B cell (primary cell): ENCODE results near the gene PLPP4.

Source experiments
- EZH2 ChIP-seq: IDR thresholded peaks from 2 replicates; pipeline ENCODE4 v1.6.1; 2012; ENCODE audit warnings: borderline replicate concordance, low read depth, mild to moderate bottlenecking, moderate library complexity, low read length; ENCODE audit not compliant: insufficient read depth, poor library complexity, severe bottlenecking
- TF ChIP-seq, protein P1 (sequence below): fragments of 200-600 bp; IDR thresholded peaks from one replicate; pipeline ENCODE4 v1.8.0; 2022; ENCODE audit warnings: antibody characterized with exemption, mild to moderate bottlenecking

DNA sequence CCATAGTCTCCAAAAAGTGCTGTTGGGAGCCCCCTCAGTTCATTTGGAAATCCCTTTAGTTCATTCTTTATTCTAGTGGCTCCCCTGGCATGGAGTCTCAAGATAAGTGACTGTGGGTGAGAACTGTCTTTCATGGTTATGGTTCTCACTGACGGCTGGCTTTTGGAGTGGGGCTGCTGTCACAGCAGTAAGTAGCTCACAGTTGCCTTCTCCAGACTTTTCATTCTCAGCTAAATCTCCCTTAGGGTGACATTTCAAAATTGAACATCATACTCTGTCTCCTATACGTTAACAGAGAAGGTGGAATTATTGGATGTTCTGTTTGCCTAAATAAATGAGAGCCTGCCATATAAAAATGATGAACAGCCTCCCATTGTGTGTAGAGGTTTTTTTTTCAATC lies 58.7 kb downstream of the PLPP4 start:
- TF ChIP-seq, protein P1, sequence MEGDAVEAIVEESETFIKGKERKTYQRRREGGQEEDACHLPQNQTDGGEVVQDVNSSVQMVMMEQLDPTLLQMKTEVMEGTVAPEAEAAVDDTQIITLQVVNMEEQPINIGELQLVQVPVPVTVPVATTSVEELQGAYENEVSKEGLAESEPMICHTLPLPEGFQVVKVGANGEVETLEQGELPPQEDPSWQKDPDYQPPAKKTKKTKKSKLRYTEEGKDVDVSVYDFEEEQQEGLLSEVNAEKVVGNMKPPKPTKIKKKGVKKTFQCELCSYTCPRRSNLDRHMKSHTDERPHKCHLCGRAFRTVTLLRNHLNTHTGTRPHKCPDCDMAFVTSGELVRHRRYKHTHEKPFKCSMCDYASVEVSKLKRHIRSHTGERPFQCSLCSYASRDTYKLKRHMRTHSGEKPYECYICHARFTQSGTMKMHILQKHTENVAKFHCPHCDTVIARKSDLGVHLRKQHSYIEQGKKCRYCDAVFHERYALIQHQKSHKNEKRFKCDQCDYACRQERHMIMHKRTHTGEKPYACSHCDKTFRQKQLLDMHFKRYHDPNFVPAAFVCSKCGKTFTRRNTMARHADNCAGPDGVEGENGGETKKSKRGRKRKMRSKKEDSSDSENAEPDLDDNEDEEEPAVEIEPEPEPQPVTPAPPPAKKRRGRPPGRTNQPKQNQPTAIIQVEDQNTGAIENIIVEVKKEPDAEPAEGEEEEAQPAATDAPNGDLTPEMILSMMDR: no peak
- no peak for TF ChIP-seq EZH2
